Caco-2 (cell line): ENCODE data around the gene RNF145. TPM values are rescaled to one million over a fixed set of nuclear protein-coding genes. Genes with fewer than 3 reads are reported as not detected.
A peak's percentile ranks its signal among the peaks of the same experiment; 100 is the strongest.

Experiments
- BruUV-seq: library from RNA; stranded (reverse); fragments of 400-500 nt; replicated peaks from 2 replicates; lab custom pipeline; 2021; lab: Mats Ljungman, UMichigan
- CTCF ChIA-PET: fragments of 300-600 bp; sonication (Branson Sonifier 250); formaldehyde crosslinking; loops from one replicate; lab custom pipeline; 2022; ENCODE audit warnings: antibody characterized with exemption; lab: Charles Lee
- POLR2A ChIA-PET: fragments of 300-600 bp; sonication (Branson Sonifier 250); formaldehyde crosslinking; loops from one replicate; lab custom pipeline; 2022; ENCODE audit warnings: antibody characterized with exemption; lab: Charles Lee
- DNase-seq, 2 experiments: peaks; one replicate each; pipeline versions ENCODE4 v3.0.0 to v3.0.0-alpha.2; 2020 to 2022
- H3K27me3 ChIP-seq: replicated peaks from 2 replicates; pipeline ENCODE4 v1.6.0; 2011; ENCODE audit warnings: low read length; ENCODE audit not compliant: control insufficient read depth, insufficient read depth
- H3K36me3 ChIP-seq: 2 replicates; pipeline ENCODE4 v1.5.1; 2011; ENCODE audit warnings: low read length; ENCODE audit not compliant: control insufficient read depth, insufficient read depth
- H3K4me1 ChIP-seq: fragments of 250-450 bp; sonication (Bioruptor Pico); 2 replicates; pipeline ENCODE4 v1.5.1; 2020; ENCODE audit warnings: mild to moderate bottlenecking
- H3K4me3 ChIP-seq: 2 replicates; pipeline ENCODE4 v1.5.1; 2011; ENCODE audit warnings: low read depth, mild to moderate bottlenecking, control low read depth, low read length
- H3K9me3 ChIP-seq: fragments of 250-450 bp; sonication (Bioruptor Pico); 2 replicates; pipeline ENCODE4 v1.5.1; 2020; ENCODE audit warnings: mild to moderate bottlenecking, moderate library complexity
- H3K27ac Mint-ChIP-seq: one replicate; pipeline ENCODE4 v1.8.0; 2022; ENCODE audit warnings: mixed read lengths; ENCODE audit not compliant: unreplicated experiment
- H3K27me3 Mint-ChIP-seq: one replicate; pipeline ENCODE4 v1.8.0; 2022; ENCODE audit warnings: mixed read lengths; ENCODE audit not compliant: insufficient read depth, unreplicated experiment
- H3K36me3 Mint-ChIP-seq: one replicate; pipeline ENCODE4 v1.8.0; 2022; ENCODE audit warnings: mild to moderate bottlenecking, mixed read lengths; ENCODE audit not compliant: insufficient read depth, unreplicated experiment
- H3K4me1 Mint-ChIP-seq: one replicate; pipeline ENCODE4 v1.8.0; 2022; ENCODE audit warnings: low read depth, mixed read lengths; ENCODE audit not compliant: unreplicated experiment
- H3K4me3 Mint-ChIP-seq: one replicate; pipeline ENCODE4 v1.8.0; 2022; ENCODE audit warnings: mild to moderate bottlenecking, moderate library complexity, mixed read lengths; ENCODE audit not compliant: unreplicated experiment
- H3K9me3 Mint-ChIP-seq: one replicate; pipeline ENCODE4 v1.8.0; 2022; ENCODE audit warnings: mixed read lengths; ENCODE audit not compliant: unreplicated experiment
- CTCF ChIP-seq, 2 experiments: fragments of 200-600 bp in 1 of 2; IDR thresholded peaks; 1 replicate in 1 of 2; 2 replicates in 1 of 2; pipeline versions ENCODE4 v1.5.1 to v1.8.0; 2011 to 2022; ENCODE audit warnings: antibody characterized with exemption in 1 of 2, control low read depth in 1 of 2, inconsistent platforms in 1 of 2, low read depth in 1 of 2, low read length in 1 of 2, mild to moderate bottlenecking in 1 of 2, moderate library complexity in 1 of 2; ENCODE audit not compliant: insufficient read depth in 1 of 2, severe bottlenecking in 1 of 2, unreplicated experiment in 1 of 2
- intact Hi-C: fragments of 100-400 bp; cut with micrococcal nuclease; formaldehyde crosslinking; loops from one replicate; pipeline ENCODE4 v1.10.0; 2022; ENCODE audit not compliant: unreplicated experiment
- total RNA-seq: library from RNA; stranded (reverse); gene quantifications from 2 replicates; pipeline ENCODE4 v1.2.3, GENCODE V29; 2022

RNF145 gene
- total RNA-seq, 1 experiment from 2014 or later = 38.7 TPM

GRCh38 chr5:159257629-159258283 is 48.4 kb upstream of the RNF145 start:
- no peak overlapping the region for H3K27ac Mint-ChIP-seq

GRCh38 chr5:159257007-159257406 is 47.7 kb upstream of the RNF145 start:
- H3K9me3 Mint-ChIP-seq = peaks cover 15% of the 10 kb centered on the region
- no peak overlapping the region for H3K27ac Mint-ChIP-seq
- no TSS peak for BruUV-seq
- peaks cover 2% of the 10 kb centered on the region; the same call in 1 of the 2 replicates for H3K4me1 ChIP-seq
- H3K9me3 ChIP-seq = no peaks in the 10 kb centered on the region
- no peak overlapping the region for H3K4me3 Mint-ChIP-seq
- H3K4me3 ChIP-seq = no peak overlapping the region
- no peaks in the 10 kb centered on the region for H3K36me3 Mint-ChIP-seq
- peaks cover 15% of the 10 kb centered on the region for H3K27me3 Mint-ChIP-seq
- intact Hi-C loops = no loop called here
- CTCF ChIA-PET = no interaction called here
- no peak for DNase-seq
- peaks cover 4% of the 10 kb centered on the region for H3K4me1 Mint-ChIP-seq
- no peaks in the 10 kb centered on the region for H3K36me3 ChIP-seq
- POLR2A ChIA-PET = no interaction called here
- TF ChIP-seq CTCF (IDR thresholded peaks at IDR 0.05; ENCODE audit: insufficient read depth in 1 of 2, low read depth in 1 of 2, low read length in 1 of 2, severe bottlenecking in 1 of 2, unreplicated experiment in 1 of 2) = no peak
- peaks cover 1% of the 10 kb centered on the region for H3K27me3 ChIP-seq

More at GRCh38 chr5:159257629-159258283, 48.4 kb upstream of the RNF145 start:
- H3K4me1 Mint-ChIP-seq = peaks cover 6% of the 10 kb centered on the region
- peaks cover 1% of the 10 kb centered on the region for H3K27me3 ChIP-seq
- intact Hi-C loops = no loop called here
- no peak overlapping the region for H3K4me3 ChIP-seq
- no peak overlapping the region for H3K4me3 Mint-ChIP-seq
- peaks cover 2% of the 10 kb centered on the region for H3K36me3 Mint-ChIP-seq
- ChIA-PET POLR2A (no interaction called here), CTCF (no interaction called here)
- peak in 1 of 2 experiments; percentile 26 for DNase-seq
- BruUV-seq = no TSS peak
- peaks cover 6% of the 10 kb centered on the region; the same call in 1 of the 2 replicates for H3K4me1 ChIP-seq
- H3K9me3 ChIP-seq = no peaks in the 10 kb centered on the region
- no peak for TF ChIP-seq CTCF (IDR thresholded peaks at IDR 0.05; ENCODE audit: insufficient read depth in 1 of 2, low read depth in 1 of 2, low read length in 1 of 2, severe bottlenecking in 1 of 2, unreplicated experiment in 1 of 2)
- no peaks in the 10 kb centered on the region for H3K36me3 ChIP-seq
- peaks cover 14% of the 10 kb centered on the region for H3K27me3 Mint-ChIP-seq
- peaks cover 15% of the 10 kb centered on the region for H3K9me3 Mint-ChIP-seq

- Mint-ChIP-seq H3K9me3 (no peaks in the 10 kb centered on the region), H3K27me3 (peaks cover 18% of the 10 kb centered on the region)
- CTCF ChIA-PET = no interaction called here
These were observed 42.8 kb upstream of the RNF145 start for GRCh38 chr5:159252195-159252594.

More at GRCh38 chr5:159252195-159252594, 42.8 kb upstream of the RNF145 start:
- BruUV-seq = no TSS peak
- no peaks in the 10 kb centered on the region for H3K9me3 ChIP-seq
- TF ChIP-seq CTCF (IDR thresholded peaks at IDR 0.05; ENCODE audit: insufficient read depth in 1 of 2, low read depth in 1 of 2, low read length in 1 of 2, severe bottlenecking in 1 of 2, unreplicated experiment in 1 of 2) = no peak
- no peaks in the 10 kb centered on the region for H3K36me3 ChIP-seq
- H3K4me1 ChIP-seq = no peaks in the 10 kb centered on the region
- intact Hi-C loops = no loop called here
- Mint-ChIP-seq H3K4me3 (no peak overlapping the region), H3K36me3 (no peaks in the 10 kb centered on the region), H3K27ac (no peak overlapping the region), H3K4me1 (no peaks in the 10 kb centered on the region)
- no peak overlapping the region for H3K4me3 ChIP-seq
- DNase-seq = no peak
- H3K27me3 ChIP-seq = no peaks in the 10 kb centered on the region
- POLR2A ChIA-PET = no interaction called here
